ENCODE data around the gene RANGRF. TPM values are rescaled to one million over a fixed set of nuclear protein-coding genes. Genes with fewer than 3 reads are reported as not detected.

Gene RANGRF
- polyA plus RNA-seq, 1 of the 3 experiments (the other 2 are of a cell fraction), result 55.9 TPM

- 76% methylated on average over 3 of the region's 3 CpGs for WGBS (ENCODE audit: low lambda C conversion rate)
- TF ChIP-seq NRF1 (IDR thresholded peaks at IDR 0.05; ENCODE audit: low read depth, low read length) (no peak), RAD21 (IDR thresholded peaks at IDR 0.05; ENCODE audit: low read length) (no peak), TAF1 (IDR thresholded peaks at IDR 0.05; ENCODE audit: borderline replicate concordance, low read depth, low read length) (no peak), RFX5 (IDR thresholded peaks at IDR 0.05; ENCODE audit: low read length) (no peak), ELF1 (IDR thresholded peaks at IDR 0.05) (no peak), RCOR1 (IDR thresholded peaks at IDR 0.05; ENCODE audit: low read length) (no peak), POLR2AphosphoS5 (IDR thresholded peaks at IDR 0.05; ENCODE audit: low read depth, low read length) (no peak), FOSL2 (IDR thresholded peaks at IDR 0.05; ENCODE audit: borderline replicate concordance, low read depth) (no peak), TCF12 (IDR thresholded peaks at IDR 0.05) (no peak), USF2 (IDR thresholded peaks at IDR 0.05; ENCODE audit: borderline replicate concordance, low read depth, low read length) (no peak), CHD2 (IDR thresholded peaks at IDR 0.05; ENCODE audit: low read length, partially characterized antibody) (no peak), FOXM1 (IDR thresholded peaks at IDR 0.05; ENCODE audit: low read depth) (no peak), SMC3 (IDR thresholded peaks at IDR 0.05; ENCODE audit: low read depth, low read length) (no peak), FOXJ3 (CRISPR knock-in tag; IDR thresholded peaks at IDR 0.05) (no peak), EZH2phosphoT487 (IDR thresholded peaks at IDR 0.05; ENCODE audit: borderline replicate concordance, low read depth) (no peak), SIN3A (IDR thresholded peaks at IDR 0.05; ENCODE audit: borderline replicate concordance, low read depth, low read length) (no peak), RXRA (IDR thresholded peaks at IDR 0.05; ENCODE audit: borderline replicate concordance, low read depth) (no peak)
- TF ChIP-seq, protein P1, sequence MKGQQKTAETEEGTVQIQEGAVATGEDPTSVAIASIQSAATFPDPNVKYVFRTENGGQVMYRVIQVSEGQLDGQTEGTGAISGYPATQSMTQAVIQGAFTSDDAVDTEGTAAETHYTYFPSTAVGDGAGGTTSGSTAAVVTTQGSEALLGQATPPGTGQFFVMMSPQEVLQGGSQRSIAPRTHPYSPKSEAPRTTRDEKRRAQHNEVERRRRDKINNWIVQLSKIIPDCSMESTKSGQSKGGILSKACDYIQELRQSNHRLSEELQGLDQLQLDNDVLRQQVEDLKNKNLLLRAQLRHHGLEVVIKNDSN (IDR thresholded peaks at IDR 0.05; ENCODE audit: borderline replicate concordance, low read depth), result no peak
- CTCF ChIA-PET, result interaction anchor here (0.7 kb wide), 1 partner anchor 38 kb away, joined by 3 read pairs; no protein-coding TSS in a partner anchor
- Histone ChIP-seq H3K9me2 (no peaks in the 10 kb centered on the region), H3K4me1 (ENCODE audit: control insufficient read depth in 1 of 2, insufficient read depth in 2 of 2, low read depth in 1 of 2, low read length in 1 of 2) (no peaks in the 10 kb centered on the region; a peak in 1 of 4 replicates), H3K79me2 (ENCODE audit: insufficient read depth) (no peaks in the 10 kb centered on the region), H3K27me3 (ENCODE audit: insufficient read depth) (no peaks in the 10 kb centered on the region), H2AFZ (ENCODE audit: low read depth) (no peak overlapping the region), H3K4me2 (no peak overlapping the region), H3K36me3 (replicated peaks in 1 of 2; ENCODE audit: control insufficient read depth in 1 of 2, insufficient read depth in 2 of 2, low read length in 1 of 2) (no peaks in the 10 kb centered on the region), H3F3A (replicated peaks; ENCODE audit: insufficient read depth) (peaks cover 4% of the 10 kb centered on the region), H3K27ac (ENCODE audit: low read depth in 2 of 2, low read length in 1 of 2) (no peak overlapping the region), H3K9ac (no peak overlapping the region), H3K4me3 (ENCODE audit: low read depth in 2 of 2, low read length in 1 of 2) (no peak overlapping the region), H3K9me3 (no peaks in the 10 kb centered on the region), H4K20me1 (ENCODE audit: insufficient read depth) (no peaks in the 10 kb centered on the region)
- DNase-seq, result no peak
- POLR2A ChIA-PET, result no interaction called here
Observed at GRCh38 chr17:8282345-8282744, 6.1 kb upstream of the RANGRF start.

- ChIA-PET POLR2A (interaction anchor here (1.5 kb wide), 1 partner anchor 12 kb away, joined by 4 read pairs; the partner anchor contains the start of gene SLC25A35), CTCF (no interaction called here)
- Histone ChIP-seq H3K4me1 (ENCODE audit: control insufficient read depth in 1 of 2, insufficient read depth in 2 of 2, low read depth in 1 of 2, low read length in 1 of 2) (peaks cover 0 to 5% of the 10 kb centered on the region in 2 experiments; a peak in 2 of 4 replicates), H3K9ac (no peak overlapping the region), H3K9me3 (no peaks in the 10 kb centered on the region), H3K4me2 (no peak overlapping the region), H3K4me3 (ENCODE audit: low read depth in 2 of 2, low read length in 1 of 2) (no peak overlapping the region), H2AFZ (ENCODE audit: low read depth) (no peak overlapping the region), H3K79me2 (ENCODE audit: insufficient read depth) (no peaks in the 10 kb centered on the region), H3K36me3 (replicated peaks in 1 of 2; ENCODE audit: control insufficient read depth in 1 of 2, insufficient read depth in 2 of 2, low read length in 1 of 2) (no peaks in the 10 kb centered on the region), H3F3A (replicated peaks; ENCODE audit: insufficient read depth) (peaks cover 4% of the 10 kb centered on the region), H3K9me2 (no peaks in the 10 kb centered on the region), H4K20me1 (ENCODE audit: insufficient read depth) (no peaks in the 10 kb centered on the region), H3K27ac (ENCODE audit: low read depth in 2 of 2, low read length in 1 of 2) (no peak overlapping the region), H3K27me3 (ENCODE audit: insufficient read depth) (no peaks in the 10 kb centered on the region)
- TF ChIP-seq RCOR1 (IDR thresholded peaks at IDR 0.05; ENCODE audit: low read length), result no peak
- no peak for TF ChIP-seq RAD21 (IDR thresholded peaks at IDR 0.05; ENCODE audit: low read length)
- no peak for TF ChIP-seq JUND (IDR thresholded peaks at IDR 0.05)
- TF ChIP-seq RFX5 (IDR thresholded peaks at IDR 0.05; ENCODE audit: low read length), result no peak
- no peak for TF ChIP-seq REST (IDR thresholded peaks at IDR 0.05; ENCODE audit: low read depth, low read length)
- DNase-seq, result no peak
- WGBS (ENCODE audit: low lambda C conversion rate), result 52% methylated on average over 4 of the region's 4 CpGs
Observed at GRCh38 chr17:8283356-8283755, 5.1 kb upstream of the RANGRF start.

All from SK-N-SH (cell line).